ENCODE measurements around the gene HOMEZ. TPM values are rescaled to one million over a fixed set of nuclear protein-coding genes. Genes with fewer than 3 reads are reported as not detected.

The HOMEZ gene
- total RNA-seq, 1 donor from 2014 or later, result 9.1 TPM

DNA sequence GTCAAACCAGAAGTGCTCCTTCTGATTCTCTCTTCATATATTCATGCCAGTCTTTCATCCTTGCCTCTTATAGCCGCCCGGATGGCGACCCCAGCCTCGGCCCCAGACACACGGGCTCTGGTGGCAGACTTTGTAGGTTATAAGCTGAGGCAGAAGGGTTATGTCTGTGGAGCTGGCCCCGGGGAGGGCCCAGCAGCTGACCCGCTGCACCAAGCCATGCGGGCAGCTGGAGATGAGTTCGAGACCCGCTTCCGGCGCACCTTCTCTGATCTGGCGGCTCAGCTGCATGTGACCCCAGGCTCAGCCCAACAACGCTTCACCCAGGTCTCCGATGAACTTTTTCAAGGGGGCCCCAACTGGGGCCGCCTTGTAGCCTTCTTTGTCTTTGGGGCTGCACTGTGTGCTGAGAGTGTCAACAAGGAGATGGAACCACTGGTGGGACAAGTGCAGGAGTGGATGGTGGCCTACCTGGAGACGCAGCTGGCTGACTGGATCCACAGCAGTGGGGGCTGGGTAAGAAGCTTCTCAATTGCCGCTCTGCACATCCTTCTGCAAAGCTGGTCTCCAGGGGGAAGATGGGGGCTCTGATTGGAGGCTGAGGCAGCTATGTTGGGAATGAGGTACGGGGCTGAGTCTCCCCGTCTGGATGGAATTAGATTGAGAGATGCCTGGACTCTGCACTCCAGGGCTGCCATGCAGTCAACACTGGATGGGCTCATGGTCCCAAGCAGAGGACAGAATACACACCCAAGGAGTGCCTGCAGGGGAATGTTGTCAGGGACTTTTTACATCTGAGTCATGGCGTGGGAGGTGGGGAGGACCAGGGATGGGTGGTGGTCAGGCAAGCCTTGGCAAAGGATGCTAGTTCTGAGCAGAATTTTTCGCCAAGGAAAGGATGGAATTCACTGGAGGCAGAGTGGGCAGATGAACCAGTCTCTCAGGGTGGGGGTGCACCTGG lies 22.0 kb upstream of the HOMEZ start:
- no peak for DNase-seq
- Histone ChIP-seq H3K27ac (replicated peaks) (no peak overlapping the region), H3K27me3 (ENCODE audit: low read depth) (no peaks in the 10 kb centered on the region), H3K4me1 (peaks cover 41% of the 10 kb centered on the region), H3K4me3 (peak overlapping the region; percentile 81), H3K9me3 (replicated peaks) (no peaks in the 10 kb centered on the region), H3K36me3 (peaks cover 30% of the 10 kb centered on the region)
- TF ChIP-seq, protein P1, sequence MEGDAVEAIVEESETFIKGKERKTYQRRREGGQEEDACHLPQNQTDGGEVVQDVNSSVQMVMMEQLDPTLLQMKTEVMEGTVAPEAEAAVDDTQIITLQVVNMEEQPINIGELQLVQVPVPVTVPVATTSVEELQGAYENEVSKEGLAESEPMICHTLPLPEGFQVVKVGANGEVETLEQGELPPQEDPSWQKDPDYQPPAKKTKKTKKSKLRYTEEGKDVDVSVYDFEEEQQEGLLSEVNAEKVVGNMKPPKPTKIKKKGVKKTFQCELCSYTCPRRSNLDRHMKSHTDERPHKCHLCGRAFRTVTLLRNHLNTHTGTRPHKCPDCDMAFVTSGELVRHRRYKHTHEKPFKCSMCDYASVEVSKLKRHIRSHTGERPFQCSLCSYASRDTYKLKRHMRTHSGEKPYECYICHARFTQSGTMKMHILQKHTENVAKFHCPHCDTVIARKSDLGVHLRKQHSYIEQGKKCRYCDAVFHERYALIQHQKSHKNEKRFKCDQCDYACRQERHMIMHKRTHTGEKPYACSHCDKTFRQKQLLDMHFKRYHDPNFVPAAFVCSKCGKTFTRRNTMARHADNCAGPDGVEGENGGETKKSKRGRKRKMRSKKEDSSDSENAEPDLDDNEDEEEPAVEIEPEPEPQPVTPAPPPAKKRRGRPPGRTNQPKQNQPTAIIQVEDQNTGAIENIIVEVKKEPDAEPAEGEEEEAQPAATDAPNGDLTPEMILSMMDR (IDR thresholded peaks at IDR 0.05; ENCODE audit: borderline replicate concordance), result no peak
- intact Hi-C loops (cut with micrococcal nuclease), result no loop called here

DNA sequence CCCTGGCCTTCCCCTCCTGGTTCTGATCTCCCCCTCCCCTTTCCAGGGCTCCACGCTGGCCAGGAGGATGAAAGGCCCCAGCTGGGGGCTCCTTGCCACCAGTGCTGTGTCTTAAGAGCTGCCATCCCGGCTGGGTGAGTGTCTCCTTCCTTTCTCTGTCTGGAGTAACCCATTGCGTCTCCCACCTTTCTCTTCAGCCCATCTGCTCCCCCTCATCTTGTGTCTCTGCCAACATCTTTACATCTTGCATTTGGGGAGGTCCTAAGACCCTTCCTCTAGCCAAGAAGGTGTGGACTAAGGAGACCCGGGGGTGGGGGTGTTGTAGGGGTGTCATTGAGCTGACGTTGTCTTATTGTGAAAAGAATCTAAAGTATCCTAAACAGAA lies 21.2 kb upstream of the HOMEZ start:
- Histone ChIP-seq H3K27ac (replicated peaks) (peak overlapping the region; percentile 94), H3K9me3 (replicated peaks) (no peaks in the 10 kb centered on the region), H3K36me3 (peaks cover 30% of the 10 kb centered on the region), H3K27me3 (ENCODE audit: low read depth) (no peaks in the 10 kb centered on the region), H3K4me3 (peak overlapping the region; percentile 81), H3K4me1 (peaks cover 49% of the 10 kb centered on the region)
- TF ChIP-seq, protein P1 (IDR thresholded peaks at IDR 0.05; ENCODE audit: borderline replicate concordance), result no peak
- DNase-seq, result no peak
- intact Hi-C loops (cut with micrococcal nuclease), result no loop called here

DNA sequence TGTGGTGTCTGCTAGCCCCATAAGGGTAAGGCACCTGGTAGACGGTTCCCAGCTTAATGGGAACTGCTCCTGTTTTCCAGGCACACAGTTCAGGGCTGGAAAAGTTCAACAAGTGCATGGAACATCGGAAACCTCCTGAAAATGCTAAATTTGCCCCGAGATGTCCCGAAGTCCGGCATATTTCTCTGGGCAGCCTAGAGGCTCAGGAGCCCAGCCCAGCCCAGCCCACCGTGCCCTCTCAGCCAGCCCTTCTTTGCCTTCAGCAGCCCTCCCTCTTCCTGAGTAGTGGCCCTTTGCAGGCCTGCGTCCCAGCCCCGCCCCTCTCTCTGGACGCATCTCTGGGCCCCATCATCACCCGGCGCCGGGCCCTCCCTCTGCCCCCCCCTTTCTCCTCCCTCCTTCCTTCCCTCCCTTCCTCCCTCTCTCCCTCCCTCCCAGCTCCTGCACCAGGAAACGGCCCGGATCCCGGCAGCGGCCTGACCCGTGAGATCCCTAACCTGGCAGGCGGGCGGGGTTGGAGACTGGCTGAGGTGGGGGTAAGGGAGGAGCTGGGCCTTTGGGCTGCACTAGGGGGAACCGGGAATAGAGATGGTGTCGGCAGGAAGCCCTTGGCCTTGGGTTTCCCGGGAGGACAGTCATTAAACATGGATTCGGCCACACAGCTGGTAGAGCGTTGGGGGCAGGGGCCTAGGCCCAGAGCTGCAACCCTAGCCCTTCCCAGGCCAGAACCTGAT lies 20.6 kb upstream of the HOMEZ start, which contains the start of gene BCL2L2:
Gene BCL2L2, plus strand, starts transcription at position 422 of the 734 bp plus-strand sequence. CDS start 935 bp downstream, outside the sequence.
- TF ChIP-seq, protein P1 (IDR thresholded peaks at IDR 0.05; ENCODE audit: borderline replicate concordance), result no peak
- intact Hi-C loops (cut with micrococcal nuclease), result no loop called here
- Histone ChIP-seq H3K9me3 (replicated peaks) (no peaks in the 10 kb centered on the region), H3K36me3 (peaks cover 30% of the 10 kb centered on the region), H3K27me3 (ENCODE audit: low read depth) (no peaks in the 10 kb centered on the region), H3K4me3 (peak within 1 kb of the TSS; percentile 81), H3K4me1 (peaks cover 52% of the 10 kb centered on the region), H3K27ac (replicated peaks) (peak within 1 kb of the TSS; percentile 94)
- peak; percentile 95 for DNase-seq

DNA sequence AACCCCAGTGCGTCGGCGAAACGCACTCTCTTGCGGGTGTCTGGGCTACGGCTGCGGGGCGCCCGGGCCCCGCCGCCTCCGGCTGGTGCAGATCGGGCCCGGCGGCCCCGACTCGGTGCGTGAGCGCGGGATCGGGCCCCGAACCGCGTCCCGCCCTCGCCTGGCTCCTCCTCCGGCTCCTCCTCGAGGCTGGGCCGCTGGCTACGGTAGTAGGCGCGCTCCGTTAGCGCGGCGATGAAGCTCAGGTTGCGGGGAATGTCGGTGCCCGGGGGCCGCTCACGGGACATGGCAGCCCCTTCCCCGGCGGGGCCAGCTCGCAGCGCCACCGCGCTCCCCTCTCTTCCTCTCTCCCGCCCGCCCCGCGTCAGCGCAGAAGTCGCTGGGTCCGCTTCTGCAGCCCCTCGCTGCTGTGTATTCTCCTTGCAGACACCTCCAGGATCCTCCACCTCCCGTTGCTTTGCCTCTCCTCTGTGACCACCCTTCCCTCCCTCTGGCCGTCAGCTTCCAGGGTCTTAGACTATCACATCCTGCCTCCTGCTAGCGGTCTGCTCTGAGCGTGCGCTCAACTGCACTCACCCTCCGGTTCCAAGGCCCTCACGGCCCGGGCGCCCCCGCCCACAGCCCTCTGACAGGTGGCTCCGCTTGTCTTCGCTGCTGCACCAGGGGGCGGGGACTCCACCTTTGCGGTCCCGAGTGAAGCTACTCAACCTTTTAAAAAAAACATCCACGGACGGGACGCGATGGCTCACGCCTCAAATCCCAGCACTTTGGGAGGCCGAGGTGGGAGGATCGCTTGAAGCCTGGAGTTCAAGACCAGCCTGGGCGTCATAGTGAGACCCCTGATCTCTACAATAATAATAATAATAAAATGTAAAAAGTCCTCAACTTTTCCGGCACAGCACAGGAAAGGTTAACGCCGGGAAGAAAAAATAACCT lies 16.6 kb upstream of the HOMEZ start, which contains the start of gene PPP1R3E:
Gene PPP1R3E, minus strand, starts transcription at position 570 of the 936 bp plus-strand sequence. Its CDS starts 283 bp downstream, at position 287.
- TF ChIP-seq, protein P1 (IDR thresholded peaks at IDR 0.05; ENCODE audit: borderline replicate concordance), result no peak
- Histone ChIP-seq H3K9me3 (replicated peaks) (no peaks in the 10 kb centered on the region), H3K4me1 (peaks cover 67% of the 10 kb centered on the region), H3K36me3 (peaks cover 10% of the 10 kb centered on the region), H3K27ac (replicated peaks) (peak within 1 kb of the TSS; percentile 99), H3K4me3 (peak within 1 kb of the TSS; percentile 86), H3K27me3 (ENCODE audit: low read depth) (no peaks in the 10 kb centered on the region)
- intact Hi-C loops (cut with micrococcal nuclease), result no loop called here
- DNase-seq, result peak; percentile 69

DNA sequence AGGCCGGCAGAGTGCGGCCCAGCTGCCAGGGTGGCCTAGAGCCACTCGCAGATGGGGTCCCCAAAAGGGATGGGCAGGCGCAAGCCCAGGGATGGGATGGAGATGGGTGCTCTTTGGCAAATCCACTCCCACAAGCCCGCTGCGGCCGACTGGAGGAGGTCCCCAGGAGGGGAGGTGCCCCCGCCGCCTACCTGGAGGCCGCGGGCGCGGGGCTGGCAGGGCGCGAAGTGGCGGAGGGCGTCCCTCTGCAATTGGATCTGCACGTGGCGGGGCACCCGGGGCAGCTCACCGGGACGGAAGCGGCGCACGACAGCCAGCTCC lies 16.0 kb upstream of the HOMEZ start:
- intact Hi-C loops (cut with micrococcal nuclease), result no loop called here
- Histone ChIP-seq H3K9me3 (replicated peaks) (no peaks in the 10 kb centered on the region), H3K4me3 (peak overlapping the region; percentile 86), H3K27ac (replicated peaks) (peak overlapping the region; percentile 99), H3K4me1 (peaks cover 65% of the 10 kb centered on the region), H3K27me3 (ENCODE audit: low read depth) (no peaks in the 10 kb centered on the region), H3K36me3 (peaks cover 12% of the 10 kb centered on the region)
- DNase-seq, result no peak
- TF ChIP-seq, protein P1 (IDR thresholded peaks at IDR 0.05; ENCODE audit: borderline replicate concordance), result no peak

Data from left ventricle myocardium inferior (tissue), 1 donor.